ENCODE results near the gene SLC4A1.

SLC4A1 gene

DNA sequence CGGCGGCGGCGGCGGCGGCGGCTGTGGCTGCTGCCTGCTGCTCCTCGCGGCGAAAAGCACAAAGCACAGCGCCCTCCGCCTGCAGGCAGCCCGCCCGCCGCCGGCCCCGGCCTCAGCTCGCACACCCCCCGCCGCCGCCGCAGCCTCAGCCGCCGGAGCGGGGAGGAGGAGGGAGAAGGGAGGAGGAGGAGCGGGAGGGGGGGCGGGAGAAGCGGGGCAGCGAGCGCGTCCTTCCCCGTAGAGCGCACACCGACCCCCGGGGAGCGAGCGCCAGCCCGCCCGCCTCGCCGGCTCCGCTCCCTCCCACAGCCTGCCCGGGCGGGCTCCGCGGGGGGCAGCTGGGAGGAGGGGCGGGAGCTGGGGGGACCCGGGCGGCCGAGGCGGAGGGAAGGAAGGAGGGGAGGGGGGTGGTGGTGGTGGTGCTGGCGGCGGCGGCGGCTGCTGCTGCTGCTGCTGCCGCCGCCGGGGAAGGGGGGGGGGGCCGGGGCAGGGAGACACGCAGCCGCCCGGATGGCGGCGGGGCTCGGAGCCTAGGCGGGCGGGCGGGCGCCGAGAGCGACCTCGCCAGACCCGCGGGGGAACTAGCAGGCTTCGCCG lies 48.2 kb downstream of the SLC4A1 start, which contains the start of gene UBTF:
TSS of gene UBTF (minus strand) at position 60 of the 597 bp plus-strand sequence. CDS start 1,446 bp downstream, outside the sequence.
- peak; percentile 70 for DNase-seq

- peak; percentile 68 for DNase-seq
These were observed 48.8 kb downstream of the SLC4A1 start for GRCh38 chr17:44219108-44219615.

DNA sequence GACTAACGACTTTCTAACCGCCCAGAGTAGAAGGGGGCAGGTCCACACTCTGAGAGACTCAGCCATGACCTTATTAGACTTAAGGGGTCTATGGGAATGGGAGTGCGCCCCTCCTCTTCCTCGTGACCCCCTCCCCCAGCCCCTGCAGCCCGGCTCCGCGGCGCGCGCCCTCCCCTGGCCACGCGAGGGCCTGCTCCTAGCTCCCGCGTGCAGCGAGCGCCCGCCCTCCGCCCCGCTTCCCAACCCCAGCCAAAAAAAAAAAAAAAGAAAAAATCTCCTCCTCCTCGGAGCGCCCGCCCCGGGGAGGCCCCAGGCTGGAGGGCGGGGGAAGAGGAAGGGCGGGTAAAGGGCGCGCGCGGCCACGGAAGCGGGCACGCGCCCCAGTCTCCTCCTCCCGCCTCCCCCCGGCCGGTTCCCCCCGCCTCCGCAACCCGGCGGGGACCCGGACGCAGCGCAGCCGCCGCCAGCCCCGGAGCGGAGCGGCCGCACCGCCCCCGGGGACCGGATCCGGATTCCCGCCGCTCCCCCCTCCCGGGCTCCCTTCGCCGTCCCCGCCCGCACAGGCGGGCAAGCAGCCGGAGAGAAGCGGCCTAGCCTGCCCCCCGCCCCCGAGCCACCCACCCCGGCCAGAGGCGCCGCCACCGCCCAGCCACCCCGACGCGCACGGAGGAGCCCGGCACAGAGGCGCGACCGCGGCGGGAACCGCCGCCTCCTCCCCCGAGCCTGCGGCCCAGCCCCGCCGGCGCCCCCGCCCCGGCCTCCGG lies 49.4 kb downstream of the SLC4A1 start:
- peak; percentile 79 for DNase-seq

- no peak for DNase-seq
These were observed 50.1 kb downstream of the SLC4A1 start for GRCh38 chr17:44217738-44218343.

DNA sequence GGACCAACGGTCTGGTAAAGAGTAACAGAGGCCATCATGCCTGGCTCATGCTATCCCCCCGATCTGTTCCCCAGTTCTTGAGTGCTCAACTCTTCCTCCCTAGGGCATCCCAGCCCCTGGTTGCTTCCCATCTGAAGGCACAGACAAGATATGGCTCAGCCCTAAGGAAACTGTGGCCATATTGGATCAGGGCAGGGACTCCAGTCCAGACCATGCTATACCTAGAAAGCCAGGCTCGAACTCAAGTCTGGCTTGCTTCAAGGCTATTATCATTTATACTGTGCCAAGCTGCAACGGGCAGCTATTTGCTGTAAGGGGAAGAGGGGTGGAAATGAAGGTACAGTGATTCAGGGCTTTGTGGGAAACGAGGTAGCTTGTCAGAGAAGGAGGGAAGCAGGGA lies 51.2 kb downstream of the SLC4A1 start:
- DNase-seq: no peak

DNA sequence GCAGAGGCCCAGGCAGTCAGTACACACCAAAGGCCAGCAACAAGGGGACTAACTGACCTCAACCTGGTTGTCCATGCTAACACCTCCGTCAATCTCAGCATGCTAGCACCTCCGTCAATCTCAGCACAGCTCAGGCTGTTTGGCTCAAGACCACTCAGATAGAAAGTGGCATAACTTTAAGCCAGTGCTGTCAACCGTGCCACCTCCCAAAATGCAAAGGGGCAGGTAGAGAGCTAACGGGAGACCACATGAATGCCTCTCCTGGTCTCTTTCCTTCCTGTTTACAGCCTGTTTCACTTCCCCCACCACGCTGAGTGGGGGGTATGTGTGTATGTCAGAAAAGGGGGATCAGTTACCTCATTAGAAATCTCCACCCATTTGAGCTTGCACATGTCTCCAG lies 51.8 kb downstream of the SLC4A1 start:
- DNase-seq: no peak

GRCh38 chr17:44214896-44215295 lies 53.0 kb downstream of the SLC4A1 start:
- DNase-seq: no peak

GRCh38 chr17:44214230-44214494 lies 53.8 kb downstream of the SLC4A1 start:
- DNase-seq: no peak

GRCh38 chr17:44213403-44214229 lies 54.3 kb downstream of the SLC4A1 start:
- DNase-seq: no peak

- DNase-seq: no peak
These were observed 55.2 kb downstream of the SLC4A1 start for GRCh38 chr17:44212507-44213402.

GRCh38 chr17:44211281-44212265 lies 56.4 kb downstream of the SLC4A1 start:
- DNase-seq: no peak

DNA sequence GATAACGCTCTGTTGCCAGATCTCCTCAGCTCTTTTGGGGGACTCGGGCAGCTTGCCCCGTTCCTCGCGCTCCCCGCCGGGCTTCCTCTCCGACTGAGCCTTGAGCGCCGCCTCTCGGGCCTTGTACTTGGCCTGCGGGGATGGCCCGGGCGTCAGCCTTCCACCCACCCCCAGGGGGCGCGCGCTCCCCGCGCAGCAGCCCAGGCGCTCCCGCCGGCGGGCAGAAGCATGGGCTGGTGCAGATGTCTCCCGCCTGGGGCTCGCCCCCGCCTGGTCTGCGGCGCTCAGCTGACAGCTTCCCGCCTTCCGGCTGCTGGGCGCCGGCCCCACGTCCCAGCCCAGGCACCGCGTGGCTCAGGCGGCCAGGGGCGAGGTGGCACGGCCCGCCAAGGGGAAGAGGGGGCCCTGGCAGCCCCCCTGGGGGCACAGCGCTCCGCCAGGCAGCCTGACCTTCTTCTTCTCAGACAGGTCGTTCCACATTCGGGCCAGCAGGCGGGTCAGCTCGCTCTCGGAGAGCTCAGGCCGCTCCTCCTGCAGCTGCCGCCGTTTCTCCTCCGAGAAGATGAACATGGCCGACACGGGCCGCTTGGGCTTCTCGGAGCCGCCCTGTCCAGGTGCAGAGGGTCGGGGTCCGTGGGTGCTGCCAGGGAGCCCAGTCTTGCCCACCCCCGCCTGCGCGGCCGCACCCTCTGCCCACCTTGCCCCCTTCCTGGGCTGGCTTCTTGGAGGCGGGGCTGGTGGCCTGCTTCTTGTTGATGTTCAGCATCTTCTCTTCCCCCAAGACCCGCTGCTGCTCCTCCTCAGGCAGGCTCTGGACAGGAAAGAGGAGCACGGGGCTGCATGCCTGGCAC lies 57.4 kb downstream of the SLC4A1 start:
- peak; percentile 62 for DNase-seq

- peak; percentile 45 for DNase-seq
These were observed 58.1 kb downstream of the SLC4A1 start for GRCh38 chr17:44209786-44210341.

DNA sequence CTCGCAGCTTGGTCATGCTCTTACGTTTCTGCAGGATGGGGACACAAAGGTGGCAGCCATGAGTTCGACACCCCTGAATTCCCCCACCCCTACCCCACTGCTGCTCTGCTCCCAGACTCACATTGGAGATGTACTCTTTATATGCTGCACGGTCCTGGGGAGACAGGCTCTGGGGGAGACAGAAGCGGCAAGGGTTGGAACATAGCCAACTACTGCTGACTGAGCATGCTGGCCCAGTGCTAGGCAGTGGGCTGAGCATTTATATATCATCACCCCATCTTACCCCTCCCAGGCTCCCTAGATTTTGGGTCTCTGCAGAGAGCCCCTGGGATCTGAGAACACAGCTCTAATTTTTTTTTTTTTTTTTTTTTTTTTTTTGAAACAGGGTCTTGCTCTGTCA lies 60.2 kb downstream of the SLC4A1 start:
- DNase-seq: no peak

DNA sequence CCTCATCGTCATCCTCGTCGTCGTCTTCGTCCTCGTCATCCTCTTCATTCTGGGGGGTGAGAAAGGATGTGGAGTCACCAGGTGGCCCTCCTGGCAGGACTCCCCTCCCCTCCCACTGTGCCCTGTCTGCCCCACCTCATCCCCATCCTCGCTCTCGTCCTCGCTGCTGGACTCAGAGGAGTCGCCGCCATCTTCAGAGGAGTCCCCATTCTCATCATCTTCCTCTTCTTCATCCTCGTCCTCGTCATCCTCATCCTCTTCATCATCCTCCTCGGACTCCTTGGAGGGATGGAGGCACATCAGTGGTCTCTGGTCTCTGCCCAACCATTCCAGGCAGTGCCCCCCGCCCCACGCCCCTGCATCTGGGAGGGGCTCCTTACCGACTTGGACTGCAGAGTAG lies 60.6 kb downstream of the SLC4A1 start:
- DNase-seq: no peak

GRCh38 chr17:44206825-44207155 lies 61.1 kb downstream of the SLC4A1 start:
- DNase-seq: no peak

DNA sequence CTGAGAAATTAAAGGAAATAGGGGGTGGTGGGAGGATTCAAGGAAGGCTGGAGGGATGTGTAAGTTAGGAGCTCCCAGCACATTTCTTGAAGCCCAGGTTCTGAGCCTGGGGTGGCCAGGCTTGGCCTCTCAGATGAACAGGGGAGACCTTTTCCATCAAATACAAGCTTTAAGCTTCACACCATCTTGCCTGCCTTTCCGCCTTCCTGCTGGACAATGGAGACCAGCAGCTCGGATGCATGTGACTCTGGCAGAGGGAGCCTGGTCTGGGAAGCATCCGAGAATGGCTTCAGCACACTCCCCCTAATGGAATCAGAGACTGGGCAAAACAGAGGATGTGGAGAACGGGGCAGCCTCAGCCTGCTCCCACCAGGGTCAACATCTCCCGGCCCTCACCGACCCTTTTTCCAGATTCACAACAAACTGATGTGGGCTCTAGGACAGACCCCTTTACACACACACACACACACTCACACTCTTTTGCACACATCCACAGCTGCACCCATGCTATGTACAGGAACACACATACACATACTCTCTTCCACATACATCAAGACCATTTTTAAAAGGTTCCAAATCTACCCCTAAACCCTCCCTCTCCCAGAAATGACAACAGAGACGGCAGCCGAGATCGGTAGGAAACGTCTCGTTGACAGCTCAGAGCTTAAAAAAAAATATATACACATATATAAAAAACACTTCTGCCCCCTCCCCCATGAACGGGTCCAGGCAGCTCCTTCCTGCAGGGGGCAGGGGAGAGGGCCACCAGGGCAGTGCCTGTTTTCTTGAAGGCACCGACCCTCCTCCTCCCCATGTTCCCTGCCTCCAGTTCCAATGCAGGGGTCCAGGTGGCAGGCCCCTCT lies 61.7 kb downstream of the SLC4A1 start:
- no peak for DNase-seq

GRCh38 chr17:44204441-44204882 lies 63.5 kb downstream of the SLC4A1 start:
- no peak for DNase-seq
